HG02763 (cell line): ENCODE measurements around the gene MAN2B1.
"Not testable (repeated sequence)": the region's sequence is repeated elsewhere in the genome, so short reads cannot be mapped to it uniquely, and the experiment has no call there.

Experiments
- ATAC-seq: cut with Tn5 transposase; IDR thresholded peaks from one replicate; pipeline ENCODE4 v1.9.1; 2021; ENCODE audit warnings: mild to moderate bottlenecking, moderate library complexity; ENCODE audit not compliant: unreplicated experiment

Gene MAN2B1

DNA sequence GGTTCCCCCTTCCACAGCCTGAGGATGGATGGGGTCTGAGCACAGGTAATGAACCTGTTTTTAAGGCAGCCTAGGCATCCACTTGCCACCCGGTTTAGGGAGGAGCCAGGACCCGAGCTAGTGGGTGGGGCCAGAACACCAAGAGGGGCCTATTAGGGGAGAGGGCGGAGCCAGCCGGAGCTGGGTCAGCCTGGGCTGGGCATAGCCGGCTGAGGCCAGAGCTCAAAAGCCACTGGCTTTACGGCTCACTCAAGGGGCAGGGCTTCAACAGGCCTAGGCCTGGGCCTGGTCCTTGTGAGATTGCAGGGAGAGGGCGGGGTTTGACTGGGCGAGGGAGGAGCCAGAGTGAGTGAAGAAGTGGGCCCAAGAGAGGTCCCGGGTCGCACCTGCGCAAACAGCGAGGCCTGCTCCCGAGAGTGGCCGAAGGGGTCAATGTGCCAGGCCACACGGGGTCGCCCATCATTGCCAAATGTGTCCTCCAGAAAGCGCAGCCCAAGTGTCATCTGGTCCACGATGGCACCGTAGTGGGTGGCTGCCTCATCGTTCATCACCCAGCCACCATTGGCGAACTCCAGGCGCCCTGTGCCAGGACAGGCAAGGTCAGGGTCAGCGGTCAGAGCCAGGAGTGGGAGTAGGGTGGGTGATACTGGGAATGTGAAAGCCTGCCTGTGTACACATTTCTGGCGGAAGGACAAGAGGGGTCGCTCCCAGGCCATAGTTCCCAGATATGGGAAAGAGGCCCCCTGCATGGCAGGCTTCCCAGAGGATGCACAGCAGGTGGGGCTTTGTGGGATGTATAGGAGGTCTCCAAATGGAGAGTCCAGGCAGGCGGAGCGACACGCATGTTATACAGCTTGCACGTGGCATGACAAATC, 1.9 kb downstream of the MAN2B1 start:
- ATAC-seq = no peak

DNA sequence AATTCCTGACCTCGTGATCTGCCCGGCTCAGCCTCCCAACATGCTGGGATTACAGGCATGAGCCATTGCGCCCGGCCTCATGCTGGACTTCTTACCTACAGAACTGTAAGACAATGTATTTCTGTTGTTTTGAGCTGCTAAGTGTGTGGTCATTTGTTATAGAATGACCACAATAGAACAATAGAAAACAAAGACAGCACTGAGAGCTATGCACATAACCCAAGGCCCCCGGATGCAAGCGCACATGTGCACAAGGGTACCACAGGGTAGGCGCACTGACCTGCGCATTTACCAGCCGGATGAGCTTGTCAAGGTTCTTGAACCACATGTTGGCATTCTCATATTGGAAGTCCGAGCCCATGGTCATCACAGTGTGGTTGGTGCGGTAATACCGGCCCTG, 5.6 kb downstream of the MAN2B1 start:
- no peak for ATAC-seq

- no peak for ATAC-seq
These were observed 8.6 kb downstream of the MAN2B1 start for GRCh38 chr19:12657966-12658365.

GRCh38 chr19:12656899-12657571, 9.5 kb downstream of the MAN2B1 start:
- ATAC-seq = no peak

DNA sequence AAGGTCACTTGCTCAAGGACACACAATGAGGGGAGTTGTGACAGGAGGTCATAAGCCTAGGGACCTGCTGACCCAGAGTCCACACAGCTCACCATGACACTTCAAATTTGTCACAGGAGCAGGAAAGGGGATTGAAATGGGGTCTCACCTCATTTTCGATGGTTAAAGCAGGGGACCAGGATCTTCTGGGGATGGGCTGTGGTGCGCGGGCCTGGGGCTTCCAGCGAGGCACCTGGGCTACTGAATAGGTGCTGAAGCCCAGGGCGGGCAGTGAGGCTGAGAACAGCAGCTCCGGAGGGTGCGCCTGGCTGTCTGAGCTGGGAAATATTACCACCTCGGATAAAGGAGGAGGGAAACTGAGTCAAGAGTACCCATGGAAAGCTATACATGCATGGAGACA, 11.0 kb downstream of the MAN2B1 start:
- no peak for ATAC-seq

- no peak for ATAC-seq
These were observed 14.3 kb downstream of the MAN2B1 start for GRCh38 chr19:12652219-12652618.

DNA sequence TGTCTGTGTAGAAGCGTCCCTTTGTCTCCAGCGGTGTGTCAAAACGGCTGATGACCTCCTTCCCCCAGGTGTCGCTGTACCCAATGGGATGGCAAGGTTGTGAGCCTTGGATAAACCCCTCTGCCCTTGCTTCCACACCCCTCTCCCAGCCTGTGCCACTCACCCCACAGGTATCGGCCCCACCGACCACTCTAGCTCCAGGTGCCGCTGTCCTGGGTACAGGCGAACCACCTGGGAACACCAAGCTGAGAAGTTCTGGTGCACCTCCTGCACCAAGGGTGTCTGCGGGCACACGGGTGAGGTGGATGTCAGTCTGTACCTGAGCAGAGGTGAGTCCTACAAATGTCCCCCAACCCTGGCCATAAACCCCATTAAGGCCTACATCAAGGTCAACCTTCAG, 16.6 kb downstream of the MAN2B1 start:
- ATAC-seq = no peak

DNA sequence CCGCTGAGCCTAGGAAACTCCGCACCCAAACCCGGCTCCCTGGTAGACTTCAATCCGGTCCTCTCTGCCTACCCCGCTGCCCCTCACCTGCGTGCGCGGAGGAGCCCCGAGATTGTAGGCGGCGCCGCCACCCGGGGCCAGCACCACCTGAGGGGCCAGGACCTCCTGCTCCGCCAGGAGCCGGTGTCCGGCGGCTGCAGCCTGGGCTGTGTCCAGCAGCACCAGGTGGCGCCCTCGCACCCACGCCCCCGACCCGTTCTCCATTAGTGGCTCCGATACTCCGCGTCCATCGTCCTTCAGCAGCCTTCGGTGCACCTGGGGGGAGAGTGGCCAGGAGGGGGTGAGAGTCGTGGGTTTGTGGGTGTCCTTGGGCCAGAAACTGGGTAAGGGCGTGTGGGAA, 18.5 kb downstream of the MAN2B1 start:
- no peak for ATAC-seq

DNA sequence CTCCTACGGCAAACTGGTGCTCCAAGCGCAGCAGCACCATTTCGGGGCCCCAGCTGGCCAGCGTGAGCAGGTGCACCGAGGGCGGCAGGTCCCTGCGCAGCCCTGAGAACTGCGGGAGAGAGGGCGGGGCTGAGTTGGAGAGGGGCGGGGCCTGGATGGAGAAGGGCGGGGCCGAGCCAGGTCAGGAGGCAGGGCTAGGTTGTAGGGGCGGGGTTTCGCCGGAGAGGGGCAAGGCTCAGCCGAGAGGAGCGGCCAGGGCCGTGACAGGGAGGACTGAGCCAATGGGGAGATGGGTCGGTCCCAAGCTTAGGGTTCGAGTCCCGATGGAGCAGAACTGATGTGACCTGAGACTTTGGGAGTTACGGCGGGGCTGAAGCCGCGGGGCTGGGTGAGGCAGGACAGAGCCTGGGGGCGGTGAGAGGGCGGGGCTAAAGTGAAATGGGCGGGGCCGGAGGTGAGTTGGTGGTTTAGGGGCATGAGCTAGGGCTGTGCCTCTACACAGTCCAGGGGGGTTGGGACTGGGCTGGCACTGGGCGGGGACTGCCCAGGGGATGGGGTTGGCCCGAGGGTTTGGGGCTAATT, 19.0 kb downstream of the MAN2B1 start:
- ATAC-seq = no peak

GRCh38 chr19:12647047-12647446, 19.5 kb downstream of the MAN2B1 start:
- no peak for ATAC-seq

DNA sequence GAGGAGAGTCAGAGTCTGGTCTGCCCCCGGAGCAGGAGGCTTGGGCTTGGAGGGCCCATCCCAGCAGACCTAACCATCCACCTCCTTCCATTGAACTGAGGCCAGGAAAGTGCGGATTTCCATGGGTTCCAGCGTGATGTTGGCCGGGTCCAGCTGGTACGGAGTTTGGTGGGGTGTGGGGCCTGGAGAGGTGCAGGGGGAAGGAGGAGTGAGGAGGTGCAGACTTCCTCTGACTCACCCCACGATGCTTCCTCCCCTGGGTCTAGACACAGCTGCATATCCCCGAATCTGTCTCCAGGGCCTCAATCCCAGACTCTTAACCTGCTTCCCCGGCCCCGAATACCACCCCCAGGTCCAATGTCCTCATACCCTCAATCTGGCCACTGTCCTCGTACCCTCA, 20.0 kb downstream of the MAN2B1 start:
- ATAC-seq = no peak

- ATAC-seq = not testable (repeated sequence)
These were observed 22.8 kb downstream of the MAN2B1 start for GRCh38 chr19:12643716-12644115.

DNA sequence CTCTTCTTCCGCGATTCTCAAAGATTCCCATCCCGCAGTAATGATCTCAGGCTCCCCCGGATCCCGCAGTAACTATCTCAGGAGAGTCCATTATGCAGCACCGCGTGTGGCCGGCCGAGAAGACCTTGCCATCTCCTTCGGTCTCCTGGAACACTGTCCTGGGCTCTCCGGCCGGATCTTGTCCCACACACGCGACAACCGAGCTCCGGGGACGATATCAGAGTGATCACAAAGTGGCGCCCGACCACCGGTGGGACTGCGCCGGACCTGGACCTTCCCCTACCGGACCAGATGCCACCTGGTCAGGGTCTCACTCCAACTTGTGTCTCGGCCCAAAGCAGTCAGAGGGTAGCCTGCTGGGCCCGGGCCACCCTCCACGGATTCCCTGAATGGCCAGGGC, 24.0 kb downstream of the MAN2B1 start:
- no peak for ATAC-seq

DNA sequence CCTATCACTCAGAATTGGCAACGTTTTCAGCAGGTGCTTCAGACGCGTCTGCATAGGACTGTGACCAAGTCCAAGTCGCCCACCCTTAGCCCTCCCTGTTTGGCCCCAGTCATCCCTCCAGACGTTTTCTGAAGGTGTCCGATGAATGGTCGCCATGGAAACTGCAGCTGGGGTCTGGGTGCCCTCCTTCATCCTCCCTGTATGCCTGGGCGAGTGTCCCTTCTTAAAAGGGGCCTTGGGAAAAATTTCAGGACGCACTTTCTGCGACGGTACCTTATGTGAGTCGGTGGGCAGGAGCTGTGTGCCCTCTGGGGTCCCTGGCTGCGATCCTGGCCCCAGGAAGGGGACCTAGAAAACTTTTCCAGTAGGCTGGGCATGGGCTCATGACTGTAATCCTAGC, 25.1 kb downstream of the MAN2B1 start:
- no peak for ATAC-seq

- peak; percentile 47 for ATAC-seq
These were observed 26.5 kb downstream of the MAN2B1 start for GRCh38 chr19:12639901-12640613.

- ATAC-seq = no peak
These were observed 27.8 kb downstream of the MAN2B1 start for GRCh38 chr19:12638611-12639182.

DNA sequence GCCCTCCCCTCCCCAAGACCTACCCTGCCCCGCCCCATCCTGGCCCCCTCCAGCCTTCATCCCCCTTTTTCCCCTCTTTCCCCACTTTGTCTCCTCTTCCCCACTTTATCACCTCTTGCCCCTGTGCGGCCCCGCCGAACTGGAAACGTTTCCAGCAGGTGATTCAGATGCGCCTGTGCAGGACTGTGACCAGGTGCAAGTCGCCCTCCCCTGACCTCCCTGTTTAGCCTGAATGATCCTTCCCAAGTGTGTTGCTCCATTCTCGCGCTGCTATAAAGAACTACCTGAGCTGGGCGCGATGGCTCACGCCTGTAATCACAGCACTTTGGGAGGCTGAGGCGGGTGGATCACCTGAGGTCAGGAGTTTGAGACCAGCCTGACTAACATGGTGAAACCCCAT, 29.9 kb downstream of the MAN2B1 start:
- ATAC-seq = no peak

GRCh38 chr19:12629215-12629614, 37.3 kb downstream of the MAN2B1 start:
- no peak for ATAC-seq

GRCh38 chr19:12628040-12629022, 38.2 kb downstream of the MAN2B1 start:
- no peak for ATAC-seq

DNA sequence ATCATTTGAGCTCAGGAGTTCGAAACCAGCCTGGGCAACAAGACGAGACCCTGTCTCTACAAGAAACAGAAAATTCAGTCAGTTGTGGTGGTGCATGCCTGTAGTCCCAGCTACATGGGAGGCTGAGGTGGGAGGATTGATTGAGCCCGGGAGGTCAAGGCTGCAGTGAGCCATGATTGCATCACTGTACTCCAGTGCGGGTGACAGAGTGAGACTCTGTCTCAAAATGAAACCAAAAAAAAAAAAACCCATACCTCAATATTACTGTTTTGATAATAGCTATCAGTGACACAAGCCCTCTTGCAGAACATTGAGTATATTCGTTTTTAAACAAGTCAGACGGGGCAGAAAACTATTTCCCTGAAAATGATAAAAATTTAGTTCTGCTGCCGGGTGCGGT, 39.6 kb downstream of the MAN2B1 start:
- no peak for ATAC-seq
